Measurements from ENCODE around the gene PDE3A. TPM values are rescaled to one million over a fixed set of nuclear protein-coding genes. Genes with fewer than 3 reads are reported as not detected.
A peak's percentile ranks its signal among the peaks of the same experiment; 100 is the strongest.

The PDE3A gene
- total and polyA plus RNA-seq, 2 experiments from 2014 or later: 11.1 to 61.6 TPM

- WGBS (ENCODE audit: low lambda C conversion rate, missing lambda C conversion rate): 36% methylated on average over 2 of the region's 2 CpGs
- Histone ChIP-seq H3K4me2 (peak overlapping the region; percentile 4), H3K79me2 (peaks cover 64% of the 10 kb centered on the region), H3K9me3 (ENCODE audit: low read depth) (no peaks in the 10 kb centered on the region), H3K9me2 (replicated peaks; ENCODE audit: insufficient read depth) (no peaks in the 10 kb centered on the region), H3K36me3 (replicated peaks; ENCODE audit: insufficient read depth, low read depth) (no peaks in the 10 kb centered on the region), H3K27ac (peak overlapping the region; percentile 18), H4K20me1 (ENCODE audit: insufficient read depth, poor library complexity, severe bottlenecking) (peaks cover 5% of the 10 kb centered on the region), H3K27me3 (no peaks in the 10 kb centered on the region), H2AFZ (no peak overlapping the region), H3K4me1 (ENCODE audit: insufficient read depth) (peaks cover 7% of the 10 kb centered on the region), H3K4me3 (no peak overlapping the region)
- TF ChIP-seq EZH2phosphoT487 (IDR thresholded peaks at IDR 0.05; ENCODE audit: low read depth, severe bottlenecking, unreplicated experiment): no peak
- DNase-seq (ENCODE audit: low spot score): peak; percentile 26
Observed at GRCh38 chr12:20421421-20421820, 53.1 kb downstream of the PDE3A start.

GRCh38 chr12:20423557-20423956, 55.2 kb downstream of the PDE3A start:
- WGBS (ENCODE audit: low lambda C conversion rate, missing lambda C conversion rate): 51% methylated on average over 3 of the region's 3 CpGs
- no peak for TF ChIP-seq CTCF (IDR thresholded peaks at IDR 0.05; ENCODE audit: poor library complexity)
- TF ChIP-seq EZH2 (IDR thresholded peaks at IDR 0.05; ENCODE audit: borderline replicate concordance): no peak
- TF ChIP-seq EZH2phosphoT487 (IDR thresholded peaks at IDR 0.05; ENCODE audit: low read depth, severe bottlenecking, unreplicated experiment): no peak
- H3K9me3 ChIP-seq (ENCODE audit: low read depth): no peaks in the 10 kb centered on the region
- no peaks in the 10 kb centered on the region for H3K27me3 ChIP-seq
- no peak overlapping the region for H2AFZ ChIP-seq
- H3K4me2 ChIP-seq: peak overlapping the region; percentile 16
- no peaks in the 10 kb centered on the region for H3K36me3 ChIP-seq (replicated peaks; ENCODE audit: insufficient read depth, low read depth)
- no peak for DNase-seq (ENCODE audit: low spot score)
- H3K4me3 ChIP-seq: no peak overlapping the region
- peaks cover 44% of the 10 kb centered on the region for H3K79me2 ChIP-seq
- peaks cover 7% of the 10 kb centered on the region for H3K4me1 ChIP-seq (ENCODE audit: insufficient read depth)
- H4K20me1 ChIP-seq (ENCODE audit: insufficient read depth, poor library complexity, severe bottlenecking): no peaks in the 10 kb centered on the region
- H3K27ac ChIP-seq: peak overlapping the region; percentile 4
- no peaks in the 10 kb centered on the region for H3K9me2 ChIP-seq (replicated peaks; ENCODE audit: insufficient read depth)

GRCh38 chr12:20424841-20425240, 56.5 kb downstream of the PDE3A start:
- TF ChIP-seq EZH2phosphoT487 (IDR thresholded peaks at IDR 0.05; ENCODE audit: low read depth, severe bottlenecking, unreplicated experiment): no peak
- no peak for TF ChIP-seq CTCF (IDR thresholded peaks at IDR 0.05; ENCODE audit: poor library complexity)
- no peak for TF ChIP-seq EZH2 (IDR thresholded peaks at IDR 0.05; ENCODE audit: borderline replicate concordance)

GRCh38 chr12:20426191-20426590, 57.9 kb downstream of the PDE3A start:
- Histone ChIP-seq H3K4me1 (ENCODE audit: insufficient read depth) (peaks cover 10% of the 10 kb centered on the region), H3K9me2 (replicated peaks; ENCODE audit: insufficient read depth) (no peaks in the 10 kb centered on the region), H2AFZ (no peak overlapping the region), H3K4me2 (no peak overlapping the region), H3K79me2 (peaks cover 31% of the 10 kb centered on the region), H3K9me3 (ENCODE audit: low read depth) (no peaks in the 10 kb centered on the region), H3K27ac (no peak overlapping the region), H3K36me3 (replicated peaks; ENCODE audit: insufficient read depth, low read depth) (no peaks in the 10 kb centered on the region), H3K27me3 (no peaks in the 10 kb centered on the region), H4K20me1 (ENCODE audit: insufficient read depth, poor library complexity, severe bottlenecking) (no peaks in the 10 kb centered on the region), H3K4me3 (no peak overlapping the region)
- DNase-seq (ENCODE audit: low spot score): no peak
- TF ChIP-seq EZH2 (IDR thresholded peaks at IDR 0.05; ENCODE audit: borderline replicate concordance) (no peak), EZH2phosphoT487 (IDR thresholded peaks at IDR 0.05; ENCODE audit: low read depth, severe bottlenecking, unreplicated experiment) (no peak), CTCF (IDR thresholded peaks at IDR 0.05; ENCODE audit: poor library complexity) (no peak)
- 92% methylated on average over 5 of the region's 5 CpGs for WGBS (ENCODE audit: low lambda C conversion rate, missing lambda C conversion rate)

More at GRCh38 chr12:20424841-20425240, 56.5 kb downstream of the PDE3A start:
- WGBS (ENCODE audit: low lambda C conversion rate, missing lambda C conversion rate): 88% methylated on average over 4 of the region's 4 CpGs
- H3K27me3 ChIP-seq: no peaks in the 10 kb centered on the region
- no peak overlapping the region for H2AFZ ChIP-seq
- no peak overlapping the region for H3K27ac ChIP-seq
- no peaks in the 10 kb centered on the region for H3K9me2 ChIP-seq (replicated peaks; ENCODE audit: insufficient read depth)
- peaks cover 10% of the 10 kb centered on the region for H3K4me1 ChIP-seq (ENCODE audit: insufficient read depth)
- H4K20me1 ChIP-seq (ENCODE audit: insufficient read depth, poor library complexity, severe bottlenecking): no peaks in the 10 kb centered on the region
- peaks cover 33% of the 10 kb centered on the region for H3K79me2 ChIP-seq
- H3K36me3 ChIP-seq (replicated peaks; ENCODE audit: insufficient read depth, low read depth): no peaks in the 10 kb centered on the region
- no peak for DNase-seq (ENCODE audit: low spot score)
- no peak overlapping the region for H3K4me2 ChIP-seq
- H3K4me3 ChIP-seq: no peak overlapping the region
- H3K9me3 ChIP-seq (ENCODE audit: low read depth): no peaks in the 10 kb centered on the region

Measured in hepatocyte (in vitro differentiated cells).